Upper lobe of left lung (tissue), 4 donors: Measurements from ENCODE around the gene MCF2L.

Source experiments
- POLR2A ChIP-seq, 4 donors: fragments of 450-650 bp; IDR thresholded peaks; one replicate each; pipeline ENCODE4 v1.5.1; 2016 to 2017; ENCODE audit warnings: antibody characterized with exemption in 4 of 4, mild to moderate bottlenecking in 2 of 4
- POLR2AphosphoS5 ChIP-seq, 2 donors: sonication (generic); formaldehyde crosslinking; IDR thresholded peaks; one replicate each; pipeline ENCODE4 v1.5.1; 2017; ENCODE audit warnings: antibody characterized with exemption in 2 of 2
- TF ChIP-seq, protein P1 (sequence below), 6 experiments: fragments of 450-650 bp in 4 of 6; fragments of 200-600 bp in 2 of 6; sonication (generic) in 2 of 6; IDR thresholded peaks; one replicate each; pipeline ENCODE4 v1.5.1; 2016 to 2019; ENCODE audit warnings: antibody characterized with exemption in 6 of 6

DNA sequence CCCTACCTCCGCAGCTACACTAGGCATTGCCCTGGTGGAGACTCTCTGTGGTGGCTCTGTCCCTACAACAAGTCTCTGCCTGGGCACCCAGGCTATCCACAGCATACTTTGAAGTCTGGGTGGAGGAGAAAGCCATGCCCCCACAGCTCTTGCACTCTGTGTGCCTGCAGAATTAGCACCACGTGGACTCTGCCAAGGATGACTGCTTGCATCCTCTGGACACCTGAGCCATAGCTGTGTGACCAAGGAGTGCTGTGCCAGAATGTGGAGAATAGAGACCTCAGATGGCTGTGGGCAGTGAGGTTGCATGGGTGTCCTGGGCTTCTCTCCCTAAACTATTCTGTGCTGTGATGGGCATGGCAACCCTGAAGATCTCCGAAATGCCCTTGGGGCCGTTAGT, 21.2 kb upstream of the MCF2L start:
- TF ChIP-seq, protein P1, sequence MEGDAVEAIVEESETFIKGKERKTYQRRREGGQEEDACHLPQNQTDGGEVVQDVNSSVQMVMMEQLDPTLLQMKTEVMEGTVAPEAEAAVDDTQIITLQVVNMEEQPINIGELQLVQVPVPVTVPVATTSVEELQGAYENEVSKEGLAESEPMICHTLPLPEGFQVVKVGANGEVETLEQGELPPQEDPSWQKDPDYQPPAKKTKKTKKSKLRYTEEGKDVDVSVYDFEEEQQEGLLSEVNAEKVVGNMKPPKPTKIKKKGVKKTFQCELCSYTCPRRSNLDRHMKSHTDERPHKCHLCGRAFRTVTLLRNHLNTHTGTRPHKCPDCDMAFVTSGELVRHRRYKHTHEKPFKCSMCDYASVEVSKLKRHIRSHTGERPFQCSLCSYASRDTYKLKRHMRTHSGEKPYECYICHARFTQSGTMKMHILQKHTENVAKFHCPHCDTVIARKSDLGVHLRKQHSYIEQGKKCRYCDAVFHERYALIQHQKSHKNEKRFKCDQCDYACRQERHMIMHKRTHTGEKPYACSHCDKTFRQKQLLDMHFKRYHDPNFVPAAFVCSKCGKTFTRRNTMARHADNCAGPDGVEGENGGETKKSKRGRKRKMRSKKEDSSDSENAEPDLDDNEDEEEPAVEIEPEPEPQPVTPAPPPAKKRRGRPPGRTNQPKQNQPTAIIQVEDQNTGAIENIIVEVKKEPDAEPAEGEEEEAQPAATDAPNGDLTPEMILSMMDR (IDR thresholded peaks at IDR 0.05): no peak
- TF ChIP-seq POLR2A (IDR thresholded peaks at IDR 0.05) (no peak), POLR2AphosphoS5 (IDR thresholded peaks at IDR 0.05) (no peak)
